Ascending aorta (tissue), 2 donors: Measurements from ENCODE around the gene SPATC1L. TPM values are rescaled to one million over a fixed set of nuclear protein-coding genes. Genes with fewer than 3 reads are reported as not detected.

Experiments
- DNase-seq, 2 donors: peaks; one replicate each; pipeline ENCODE4 v3.0.0-alpha.2; 2019; ENCODE audit warnings: low spot score in 2 of 2
- H3K27ac ChIP-seq, 2 donors: fragments of 200-600 bp; sonication (generic); one replicate each; pipeline ENCODE4 v1.5.1; 2016 to 2017; ENCODE audit warnings: mild to moderate bottlenecking in 1 of 2
- H3K27me3 ChIP-seq: fragments of 200-600 bp; sonication (generic); one replicate; pipeline ENCODE4 v1.5.1; 2017
- H3K36me3 ChIP-seq, 2 donors: fragments of 200-600 bp; sonication (generic); one replicate each; pipeline ENCODE4 v1.5.1; 2016
- H3K4me1 ChIP-seq, 2 donors: fragments of 200-600 bp; sonication (generic); one replicate each; pipeline ENCODE4 v1.5.1; 2016 to 2017; ENCODE audit warnings: mild to moderate bottlenecking in 1 of 2
- H3K4me3 ChIP-seq, 2 donors: fragments of 200-600 bp; sonication (generic); one replicate each; pipeline ENCODE4 v1.5.1; 2016 to 2017; ENCODE audit warnings: mild to moderate bottlenecking in 1 of 2
- H3K9me3 ChIP-seq, 2 donors: fragments of 200-600 bp; sonication (generic); one replicate each; pipeline ENCODE4 v1.5.1; 2016
- CTCF ChIP-seq, 3 experiments: fragments of 200-600 bp in 2 of 3; fragments of 450-650 bp in 1 of 3; sonication (generic) in 2 of 3; IDR thresholded peaks; one replicate each; pipeline ENCODE4 v1.5.1; 2016 to 2019; ENCODE audit warnings: antibody characterized with exemption in 3 of 3, mild to moderate bottlenecking in 1 of 3, moderate library complexity in 1 of 3
- intact Hi-C: fragments of 100-400 bp; cut with DNase I; formaldehyde crosslinking; loops from one replicate; pipeline ENCODE4 v1.15.1; 2023
- total RNA-seq: library from RNA; depleted of rRNA; stranded (reverse); fragments of >200 nt; gene quantifications from one replicate; pipeline ENCODE4 v1.1.0, GENCODE V29; 2016

The SPATC1L gene
- total RNA-seq, 1 donor from 2014 or later, result 37.4 TPM

- Histone ChIP-seq H3K9me3 (no peaks in the 10 kb centered on the region), H3K27ac (no peak overlapping the region), H3K36me3 (peaks cover 88 to 94% of the 10 kb centered on the region in 2 donors), H3K27me3 (no peaks in the 10 kb centered on the region), H3K4me3 (no peak overlapping the region), H3K4me1 (no peaks in the 10 kb centered on the region)
- intact Hi-C loops, result no loop called here
- TF ChIP-seq CTCF (IDR thresholded peaks at IDR 0.05), result no peak
- DNase-seq, result peak; percentile 5 to 56
Observed at GRCh38 chr21:46124083-46124925, 60.0 kb downstream of the SPATC1L start.

DNA sequence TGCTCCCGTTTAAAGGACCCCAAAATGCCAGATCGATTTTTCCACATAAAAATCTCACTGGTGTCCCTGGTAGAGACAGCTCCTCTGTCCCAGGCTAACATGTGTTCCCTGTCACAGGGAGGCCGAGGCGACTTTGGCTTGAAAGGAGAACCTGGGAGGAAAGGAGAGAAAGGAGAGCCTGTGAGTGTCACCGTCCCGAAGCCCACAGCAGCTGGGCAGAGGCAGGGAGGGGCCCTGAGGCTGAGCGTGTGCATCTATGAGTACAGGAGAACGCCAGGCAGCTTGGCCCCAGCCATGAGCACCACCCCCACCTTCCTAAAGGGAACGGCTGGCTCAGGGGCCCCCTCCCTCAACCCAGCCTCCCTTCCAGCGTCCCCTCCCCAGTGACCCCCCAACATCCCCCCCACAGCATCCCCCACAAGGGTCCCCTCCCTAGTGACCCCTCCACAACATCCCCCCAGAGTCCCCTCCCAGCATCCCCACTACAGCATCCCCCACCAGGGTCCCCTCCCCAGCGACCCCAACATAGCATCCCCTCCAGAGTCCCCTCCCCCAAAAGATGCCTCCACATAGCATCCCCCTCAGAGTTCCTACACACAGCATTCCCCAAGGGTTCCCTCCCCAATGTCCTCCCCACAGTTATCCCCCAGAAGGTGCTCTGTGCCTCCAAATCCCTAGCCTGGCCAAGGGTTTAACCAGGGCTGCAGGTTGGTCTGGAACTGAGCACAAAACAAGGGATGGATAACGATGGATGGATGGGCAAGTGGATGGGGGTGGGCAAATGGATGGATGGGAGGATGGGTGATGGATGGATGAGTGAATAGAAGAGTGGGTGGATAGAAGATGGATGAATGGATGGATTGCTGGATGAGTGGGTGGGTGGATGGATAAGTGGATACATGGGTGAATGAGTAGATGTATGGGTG, 61.2 kb downstream of the SPATC1L start:
- H3K36me3 ChIP-seq, result peaks cover 91 to 94% of the 10 kb centered on the region in 2 donors

DNA sequence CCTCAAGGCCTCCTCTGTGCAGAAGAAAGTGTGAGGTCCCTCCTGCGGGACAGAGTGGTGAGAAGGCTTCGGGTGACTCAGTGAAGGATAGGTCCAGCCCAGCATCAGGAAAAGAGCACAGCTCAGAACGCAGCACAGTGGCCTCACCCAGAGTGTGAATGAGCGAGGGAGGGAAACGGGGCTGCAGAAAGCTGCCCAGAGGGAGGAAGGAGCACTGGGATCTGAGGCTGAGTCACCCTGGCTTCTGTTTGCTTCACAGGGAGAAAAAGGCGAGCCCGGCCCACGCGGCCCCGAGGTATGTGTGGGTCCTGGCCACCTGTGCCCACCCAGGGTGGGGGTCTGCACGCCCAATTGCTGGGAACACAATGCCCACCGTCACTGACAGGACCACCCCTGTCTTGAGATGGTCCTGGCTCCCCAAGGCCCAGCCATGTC, 62.0 kb downstream of the SPATC1L start:
- intact Hi-C loops, result no loop called here

More for the DNA sequence above, 61.2 kb downstream of the SPATC1L start:
- H3K27me3 ChIP-seq, result no peaks in the 10 kb centered on the region
- no peaks in the 10 kb centered on the region for H3K9me3 ChIP-seq
- peak; percentile 3 to 52 for DNase-seq
- H3K27ac ChIP-seq, result peak overlapping the region in 1 of 2 donors; percentile 9
- TF ChIP-seq CTCF (IDR thresholded peaks at IDR 0.05), result no peak
- intact Hi-C loops, result no loop called here
- no peak overlapping the region for H3K4me3 ChIP-seq
- no peaks in the 10 kb centered on the region for H3K4me1 ChIP-seq

GRCh38 chr21:46121286-46122221, 62.7 kb downstream of the SPATC1L start:
- Histone ChIP-seq H3K27ac (peak overlapping the region in 1 of 2 donors; percentile 22), H3K4me1 (no peaks in the 10 kb centered on the region), H3K36me3 (peaks cover 92 to 94% of the 10 kb centered on the region in 2 donors), H3K27me3 (no peaks in the 10 kb centered on the region), H3K9me3 (no peaks in the 10 kb centered on the region), H3K4me3 (no peak overlapping the region)
- no peak for TF ChIP-seq CTCF (IDR thresholded peaks at IDR 0.05)
- intact Hi-C loops, result no loop called here
- peak; percentile 6 to 62 for DNase-seq

More for the DNA sequence above, 62.0 kb downstream of the SPATC1L start:
- no peaks in the 10 kb centered on the region for H3K4me1 ChIP-seq
- H3K4me3 ChIP-seq, result no peak overlapping the region
- H3K9me3 ChIP-seq, result no peaks in the 10 kb centered on the region
- peak overlapping the region in 1 of 2 donors; percentile 9 for H3K27ac ChIP-seq
- TF ChIP-seq CTCF (IDR thresholded peaks at IDR 0.05), result no peak
- DNase-seq, result peak in 1 of 2 donors; percentile 59
- H3K36me3 ChIP-seq, result peaks cover 92 to 94% of the 10 kb centered on the region in 2 donors
- no peaks in the 10 kb centered on the region for H3K27me3 ChIP-seq
